Liver (tissue), 9 donors: ENCODE data around the gene HTRA1. TPM values are rescaled to one million over a fixed set of nuclear protein-coding genes. Genes with fewer than 3 reads are reported as not detected.

Source experiments
- DNase-seq: peaks from one replicate; pipeline ENCODE4 v3.0.0-alpha.2; 2017; ENCODE audit warnings: low spot score
- H3K27ac ChIP-seq, 2 donors: one replicate each; pipeline ENCODE4 v1.7.0; 2013; ENCODE audit warnings: inconsistent platforms in 2 of 2, low read length in 2 of 2, control low read depth in 1 of 2, low read depth in 1 of 2, mild to moderate bottlenecking in 1 of 2
- H3K27me3 ChIP-seq, 4 donors: one replicate each; pipeline versions ENCODE4 v1.6.1 to v1.7.0; 2013; ENCODE audit warnings: low read length in 3 of 4, inconsistent platforms in 1 of 4, mild to moderate bottlenecking in 1 of 4, moderate library complexity in 1 of 4; ENCODE audit not compliant: control insufficient read depth in 4 of 4, insufficient read depth in 4 of 4
- H3K36me3 ChIP-seq, 4 donors: one replicate each; pipeline versions ENCODE4 v1.6.1 to v1.7.0; 2013; ENCODE audit warnings: low read length in 3 of 4, mild to moderate bottlenecking in 3 of 4, low read depth in 1 of 4, moderate library complexity in 1 of 4; ENCODE audit not compliant: control insufficient read depth in 4 of 4, insufficient read depth in 3 of 4
- H3K4me1 ChIP-seq, 4 donors: one replicate each; pipeline versions ENCODE4 v1.6.1 to v1.7.0; 2013; ENCODE audit warnings: low read length in 3 of 4, mild to moderate bottlenecking in 3 of 4, moderate library complexity in 1 of 4; ENCODE audit not compliant: control insufficient read depth in 4 of 4, insufficient read depth in 4 of 4
- H3K4me3 ChIP-seq, 3 donors: one replicate each; pipeline versions ENCODE4 v1.6.1 to v1.7.0; 2013; ENCODE audit warnings: low read length in 3 of 3, control low read depth in 1 of 3, low read depth in 1 of 3, mild to moderate bottlenecking in 1 of 3
- H3K9ac ChIP-seq, 2 donors: one replicate each; pipeline ENCODE4 v1.7.0; 2013; ENCODE audit warnings: low read length in 2 of 2, mild to moderate bottlenecking in 2 of 2, moderate library complexity in 2 of 2, control low read depth in 1 of 2, low read depth in 1 of 2
- H3K9me3 ChIP-seq, 4 donors: one replicate each; pipeline versions ENCODE4 v1.6.1 to v1.7.0; 2013; ENCODE audit warnings: low read length in 3 of 4; ENCODE audit not compliant: control insufficient read depth in 4 of 4
- CTCF ChIP-seq: fragments of 150-350 bp; IDR thresholded peaks from 2 replicates; pipeline ENCODE4 v1.5.1; 2017; ENCODE audit warnings: improper control_type of control experiment, low read depth, low read length; ENCODE audit not compliant: missing input control
- EGR1 ChIP-seq, 2 donors: IDR thresholded peaks; 2 replicates each; pipeline ENCODE4 v1.6.1; 2016 to 2018; ENCODE audit warnings: antibody characterized with exemption in 2 of 2, low read depth in 2 of 2
- FOXA1 ChIP-seq: IDR thresholded peaks from 2 replicates; pipeline ENCODE4 v1.6.1; 2016; ENCODE audit warnings: antibody characterized with exemption
- HNF4A ChIP-seq, 2 donors: conservative IDR thresholded peaks; 2 replicates each; pipeline ENCODE4 v1.6.1; 2016; ENCODE audit warnings: antibody characterized with exemption in 2 of 2, mild to moderate bottlenecking in 2 of 2
- HNF4G ChIP-seq: IDR thresholded peaks from 2 replicates; pipeline ENCODE4 v1.6.1; 2016; ENCODE audit warnings: antibody characterized with exemption
- JUND ChIP-seq, 2 donors: IDR thresholded peaks; 2 replicates each; pipeline ENCODE4 v1.6.1; 2016; ENCODE audit warnings: antibody characterized with exemption in 2 of 2
- NR2F2 ChIP-seq: IDR thresholded peaks from 2 replicates; pipeline ENCODE4 v1.6.1; 2016; ENCODE audit warnings: antibody characterized with exemption
- RAD21 ChIP-seq, 2 donors: IDR thresholded peaks; 2 replicates each; pipeline ENCODE4 v1.6.1; 2016; ENCODE audit warnings: antibody characterized with exemption in 2 of 2, mild to moderate bottlenecking in 2 of 2
- RXRA ChIP-seq, 2 donors: IDR thresholded peaks; 2 replicates each; pipeline ENCODE4 v1.6.1; 2017 to 2018; ENCODE audit warnings: antibody characterized with exemption in 2 of 2, mild to moderate bottlenecking in 1 of 2
- WGBS: extraction: QIAGEN DNeasy Blood & Tissue Kit; methylation state at CpG from one replicate; pipeline ENCODE4 v1.1.7; 2013; 5-methylcytosine and 5-hydroxymethylcytosine counted together
- polyA plus RNA-seq, 2 donors: library from polyadenylated mRNA; stranded (reverse) in 1 of 2; unstranded in 1 of 2; fragments of 200-250 nt in 1 of 2; fragments of >200 nt in 1 of 2; fragmentation: Nextera tagmentation in 1 of 2; extraction: Ambion mirVana in 1 of 2; gene quantifications; one replicate each; pipeline versions ENCODE4 v1.2.1 to v1.2.3, GENCODE V29; 2013 to 2015
- total RNA-seq, 2 donors: library from RNA; depleted of rRNA; stranded (reverse); fragments of >200 nt; gene quantifications; one replicate each; pipeline ENCODE4 v1.2.3, GENCODE V29; 2014
- TF ChIP-seq, protein P1 (sequence below): IDR thresholded peaks from 2 replicates; pipeline ENCODE4 v1.6.1; 2016; ENCODE audit warnings: antibody characterized with exemption, mild to moderate bottlenecking
- TF ChIP-seq, protein P2 (sequence below): IDR thresholded peaks from 2 replicates; pipeline ENCODE4 v1.6.1; 2016; ENCODE audit warnings: antibody characterized with exemption
- TF ChIP-seq, protein P3 (sequence below): IDR thresholded peaks from 2 replicates; pipeline ENCODE4 v1.6.1; 2016; ENCODE audit warnings: antibody characterized with exemption
- donor health status: healthy.
- donor health status: healthy.
- donor health status: healthy.
- donor health status: healthy.
- donor health status: healthy.

HTRA1 gene
- total and polyA plus RNA-seq, 4 donors = 4.3 to 289 (median 72.1) TPM

- Histone ChIP-seq H3K4me1 (no peaks in the 10 kb centered on the region), H3K27ac (no peak overlapping the region), H3K4me3 (no peak overlapping the region), H3K36me3 (peaks cover 0 to 3% (median 0%) of the 10 kb centered on the region in 4 donors), H3K27me3 (no peaks in the 10 kb centered on the region), H3K9me3 (no peaks in the 10 kb centered on the region), H3K9ac (no peak overlapping the region)
- 93% methylated on average over 11 of the region's 11 CpGs for WGBS
- no peak for DNase-seq
- TF ChIP-seq FOXA1 = no peak
- no peak for TF ChIP-seq CTCF
- TF ChIP-seq, protein P1, sequence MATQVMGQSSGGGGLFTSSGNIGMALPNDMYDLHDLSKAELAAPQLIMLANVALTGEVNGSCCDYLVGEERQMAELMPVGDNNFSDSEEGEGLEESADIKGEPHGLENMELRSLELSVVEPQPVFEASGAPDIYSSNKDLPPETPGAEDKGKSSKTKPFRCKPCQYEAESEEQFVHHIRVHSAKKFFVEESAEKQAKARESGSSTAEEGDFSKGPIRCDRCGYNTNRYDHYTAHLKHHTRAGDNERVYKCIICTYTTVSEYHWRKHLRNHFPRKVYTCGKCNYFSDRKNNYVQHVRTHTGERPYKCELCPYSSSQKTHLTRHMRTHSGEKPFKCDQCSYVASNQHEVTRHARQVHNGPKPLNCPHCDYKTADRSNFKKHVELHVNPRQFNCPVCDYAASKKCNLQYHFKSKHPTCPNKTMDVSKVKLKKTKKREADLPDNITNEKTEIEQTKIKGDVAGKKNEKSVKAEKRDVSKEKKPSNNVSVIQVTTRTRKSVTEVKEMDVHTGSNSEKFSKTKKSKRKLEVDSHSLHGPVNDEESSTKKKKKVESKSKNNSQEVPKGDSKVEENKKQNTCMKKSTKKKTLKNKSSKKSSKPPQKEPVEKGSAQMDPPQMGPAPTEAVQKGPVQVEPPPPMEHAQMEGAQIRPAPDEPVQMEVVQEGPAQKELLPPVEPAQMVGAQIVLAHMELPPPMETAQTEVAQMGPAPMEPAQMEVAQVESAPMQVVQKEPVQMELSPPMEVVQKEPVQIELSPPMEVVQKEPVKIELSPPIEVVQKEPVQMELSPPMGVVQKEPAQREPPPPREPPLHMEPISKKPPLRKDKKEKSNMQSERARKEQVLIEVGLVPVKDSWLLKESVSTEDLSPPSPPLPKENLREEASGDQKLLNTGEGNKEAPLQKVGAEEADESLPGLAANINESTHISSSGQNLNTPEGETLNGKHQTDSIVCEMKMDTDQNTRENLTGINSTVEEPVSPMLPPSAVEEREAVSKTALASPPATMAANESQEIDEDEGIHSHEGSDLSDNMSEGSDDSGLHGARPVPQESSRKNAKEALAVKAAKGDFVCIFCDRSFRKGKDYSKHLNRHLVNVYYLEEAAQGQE = no peak
- no peak for TF ChIP-seq NR2F2
- TF ChIP-seq RXRA (IDR thresholded peaks at IDR 0.05) = no peak
- no peak for TF ChIP-seq HNF4A (conservative IDR thresholded peaks at IDR 0.05)
- TF ChIP-seq EGR1 (IDR thresholded peaks at IDR 0.05; ENCODE audit: low read depth in 2 of 2) = no peak
- TF ChIP-seq, protein P2, sequence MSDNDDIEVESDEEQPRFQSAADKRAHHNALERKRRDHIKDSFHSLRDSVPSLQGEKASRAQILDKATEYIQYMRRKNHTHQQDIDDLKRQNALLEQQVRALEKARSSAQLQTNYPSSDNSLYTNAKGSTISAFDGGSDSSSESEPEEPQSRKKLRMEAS = no peak
- TF ChIP-seq, protein P3, sequence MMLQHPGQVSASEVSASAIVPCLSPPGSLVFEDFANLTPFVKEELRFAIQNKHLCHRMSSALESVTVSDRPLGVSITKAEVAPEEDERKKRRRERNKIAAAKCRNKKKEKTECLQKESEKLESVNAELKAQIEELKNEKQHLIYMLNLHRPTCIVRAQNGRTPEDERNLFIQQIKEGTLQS = no peak
Measured at GRCh38 chr10:122484276-122485060, 23.1 kb downstream of the HTRA1 start.

DNA sequence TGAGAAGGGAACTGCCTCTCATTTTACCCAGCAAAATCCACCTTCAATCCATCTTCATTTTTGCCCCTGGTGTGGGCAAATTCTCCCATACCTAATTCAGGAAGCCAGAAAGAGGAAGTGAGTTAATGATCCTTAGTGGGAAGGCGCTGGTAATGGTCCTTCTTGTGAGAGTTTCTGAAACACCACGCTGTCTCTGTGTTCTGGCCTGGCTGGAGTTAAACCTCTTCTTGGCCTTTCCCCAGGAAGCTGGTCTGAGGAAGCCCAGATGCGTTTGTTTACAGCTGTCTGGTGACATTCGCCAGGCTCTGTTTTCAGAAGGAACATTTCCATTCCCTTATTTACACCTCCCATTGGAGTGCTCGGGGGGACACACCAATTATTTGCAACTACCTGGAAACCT lies 24.3 kb downstream of the HTRA1 start:
- no peak overlapping the region for H3K4me3 ChIP-seq
- no peak overlapping the region for H3K9ac ChIP-seq
- DNase-seq = no peak
- no peaks in the 10 kb centered on the region for H3K4me1 ChIP-seq
- no peak for TF ChIP-seq JUND (IDR thresholded peaks at IDR 0.05)
- TF ChIP-seq HNF4G = no peak
- peak; percentile 23 for TF ChIP-seq NR2F2
- TF ChIP-seq, protein P2 = no peak
- no peak for TF ChIP-seq RAD21 (IDR thresholded peaks at IDR 0.05)
- no peaks in the 10 kb centered on the region for H3K9me3 ChIP-seq
- H3K36me3 ChIP-seq = peaks cover 0 to 7% (median 0%) of the 10 kb centered on the region in 4 donors
- H3K27me3 ChIP-seq = no peaks in the 10 kb centered on the region
- H3K27ac ChIP-seq = no peak overlapping the region
- 61% methylated on average over 5 of the region's 5 CpGs for WGBS
